Measurements from ENCODE around the gene QRICH1.

DNA sequence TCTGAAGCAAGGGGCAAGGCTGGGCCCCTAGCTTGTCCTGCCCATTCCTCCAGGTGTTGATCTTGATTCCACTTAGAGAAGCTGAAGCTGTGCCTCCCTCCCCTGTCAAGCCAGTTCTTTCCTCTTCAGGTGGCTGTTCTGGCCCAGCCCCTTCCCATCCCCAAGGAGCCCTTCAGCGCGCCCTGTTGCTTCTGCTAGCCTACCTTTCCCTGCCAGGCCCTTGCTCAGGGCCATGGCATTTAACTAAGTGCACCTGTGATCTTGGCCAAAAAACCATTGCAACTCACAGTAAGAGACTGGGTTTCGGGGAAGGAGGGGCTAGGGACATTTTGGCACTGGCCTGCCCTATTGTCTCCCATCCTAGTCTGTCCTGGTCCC is 88.6 kb downstream of the QRICH1 start:
- no peak for TF ChIP-seq ZNF781 (CRISPR knock-in tag; IDR thresholded peaks at IDR 0.05; ENCODE audit: borderline replicate concordance, not compliant biosample characterization)
- TF ChIP-seq, protein P1, sequence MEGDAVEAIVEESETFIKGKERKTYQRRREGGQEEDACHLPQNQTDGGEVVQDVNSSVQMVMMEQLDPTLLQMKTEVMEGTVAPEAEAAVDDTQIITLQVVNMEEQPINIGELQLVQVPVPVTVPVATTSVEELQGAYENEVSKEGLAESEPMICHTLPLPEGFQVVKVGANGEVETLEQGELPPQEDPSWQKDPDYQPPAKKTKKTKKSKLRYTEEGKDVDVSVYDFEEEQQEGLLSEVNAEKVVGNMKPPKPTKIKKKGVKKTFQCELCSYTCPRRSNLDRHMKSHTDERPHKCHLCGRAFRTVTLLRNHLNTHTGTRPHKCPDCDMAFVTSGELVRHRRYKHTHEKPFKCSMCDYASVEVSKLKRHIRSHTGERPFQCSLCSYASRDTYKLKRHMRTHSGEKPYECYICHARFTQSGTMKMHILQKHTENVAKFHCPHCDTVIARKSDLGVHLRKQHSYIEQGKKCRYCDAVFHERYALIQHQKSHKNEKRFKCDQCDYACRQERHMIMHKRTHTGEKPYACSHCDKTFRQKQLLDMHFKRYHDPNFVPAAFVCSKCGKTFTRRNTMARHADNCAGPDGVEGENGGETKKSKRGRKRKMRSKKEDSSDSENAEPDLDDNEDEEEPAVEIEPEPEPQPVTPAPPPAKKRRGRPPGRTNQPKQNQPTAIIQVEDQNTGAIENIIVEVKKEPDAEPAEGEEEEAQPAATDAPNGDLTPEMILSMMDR (CRISPR knock-in tag; IDR thresholded peaks at IDR 0.05): no peak
- no peak for TF ChIP-seq ASH2L (IDR thresholded peaks at IDR 0.05; ENCODE audit: insufficient read length, low read depth, low read length)
- TF ChIP-seq ZNF563 (CRISPR knock-in tag; IDR thresholded peaks at IDR 0.05): no peak
- TF ChIP-seq FOXA3 (CRISPR knock-in tag; IDR thresholded peaks at IDR 0.05): no peak
- TF ChIP-seq, protein P2, sequence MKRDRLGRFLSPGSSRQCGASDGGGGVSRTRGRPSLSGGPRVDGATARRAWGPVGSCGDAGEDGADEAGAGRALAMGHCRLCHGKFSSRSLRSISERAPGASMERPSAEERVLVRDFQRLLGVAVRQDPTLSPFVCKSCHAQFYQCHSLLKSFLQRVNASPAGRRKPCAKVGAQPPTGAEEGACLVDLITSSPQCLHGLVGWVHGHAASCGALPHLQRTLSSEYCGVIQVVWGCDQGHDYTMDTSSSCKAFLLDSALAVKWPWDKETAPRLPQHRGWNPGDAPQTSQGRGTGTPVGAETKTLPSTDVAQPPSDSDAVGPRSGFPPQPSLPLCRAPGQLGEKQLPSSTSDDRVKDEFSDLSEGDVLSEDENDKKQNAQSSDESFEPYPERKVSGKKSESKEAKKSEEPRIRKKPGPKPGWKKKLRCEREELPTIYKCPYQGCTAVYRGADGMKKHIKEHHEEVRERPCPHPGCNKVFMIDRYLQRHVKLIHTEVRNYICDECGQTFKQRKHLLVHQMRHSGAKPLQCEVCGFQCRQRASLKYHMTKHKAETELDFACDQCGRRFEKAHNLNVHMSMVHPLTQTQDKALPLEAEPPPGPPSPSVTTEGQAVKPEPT (CRISPR knock-in tag; IDR thresholded peaks at IDR 0.05; ENCODE audit: low read depth): no peak
- no peak for TF ChIP-seq CHD2 (IDR thresholded peaks at IDR 0.05; ENCODE audit: low read depth, low read length)

Data from HepG2 (cell line).